NCI-H510A (cell line): Measurements from ENCODE around the gene CDC42EP1.

Source experiments
- DNase-seq: peaks from one replicate; lab custom pipeline; 2025; lab: John Stamatoyannopoulos, UW

The CDC42EP1 gene

DNA sequence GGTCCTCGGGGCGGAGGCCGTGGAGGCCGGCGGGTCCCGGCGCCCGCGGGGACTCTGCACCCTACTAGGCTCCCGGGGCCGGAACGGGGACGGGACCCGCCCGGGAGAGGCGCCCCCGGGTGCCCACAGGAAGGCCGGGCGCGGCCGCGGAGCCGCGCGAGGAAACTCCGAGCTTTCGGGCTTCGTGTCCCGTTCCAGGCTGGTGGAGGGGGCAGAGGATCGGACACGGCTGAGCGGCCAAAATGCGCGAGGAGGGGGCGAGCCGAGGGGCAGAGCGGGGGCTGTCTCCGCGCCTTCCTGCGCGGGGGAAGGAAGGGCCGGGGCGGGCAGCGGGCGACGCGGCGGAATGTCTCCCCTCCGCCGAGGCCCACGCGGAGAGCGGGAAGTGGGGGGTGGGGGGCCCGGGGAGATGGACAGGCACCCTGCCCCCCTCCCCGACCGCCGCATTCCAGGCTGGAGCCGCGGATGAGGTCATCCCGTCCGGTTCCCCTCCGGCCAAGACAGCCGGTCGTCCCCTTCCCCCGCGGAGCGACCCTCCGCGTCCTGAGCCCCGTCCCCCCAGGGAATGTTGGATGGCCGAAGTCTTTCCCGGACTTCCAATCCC lies 430 bp downstream of the CDC42EP1 start:
- DNase-seq, result no peak

DNA sequence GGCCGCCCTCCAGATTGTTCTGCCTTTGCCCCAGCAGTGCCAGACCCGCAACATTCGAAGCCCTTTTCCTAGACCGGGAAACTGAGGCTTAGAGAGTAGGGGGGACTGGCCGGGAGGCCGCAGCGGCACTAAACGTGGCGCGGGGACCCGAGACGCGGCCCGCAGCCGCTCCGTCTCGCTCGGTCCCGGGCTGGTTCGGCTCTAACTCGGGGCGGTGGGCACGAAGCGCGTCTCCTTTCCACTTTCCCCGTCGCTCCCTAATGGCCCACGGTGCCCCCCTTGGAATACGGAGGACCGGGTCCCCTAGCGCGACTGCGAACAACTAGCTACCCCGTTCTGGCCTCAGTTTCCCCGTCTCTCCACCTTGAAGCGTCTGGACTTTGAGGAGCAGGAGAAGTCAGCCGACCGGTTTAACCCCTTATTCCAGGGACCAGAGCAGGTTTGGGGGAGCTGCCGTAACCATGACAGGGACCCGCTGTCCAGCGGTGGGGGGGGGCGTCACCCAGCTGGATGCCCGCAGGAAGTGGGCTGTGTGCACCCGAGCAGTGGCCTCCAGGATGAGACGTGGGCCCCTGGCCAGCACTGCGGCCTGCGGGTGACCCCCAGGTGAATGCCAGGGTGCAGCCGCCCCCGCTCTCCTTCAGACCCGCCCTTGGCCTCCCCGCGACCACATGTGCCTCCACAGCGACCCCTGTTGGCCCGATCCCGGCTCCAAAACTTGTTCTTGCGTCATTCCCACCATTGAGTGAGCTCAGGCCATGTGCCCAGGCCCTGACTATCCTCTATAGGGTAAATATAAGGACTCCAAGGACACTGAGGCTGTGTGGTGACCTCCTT lies 1.1 kb downstream of the CDC42EP1 start:
- no peak for DNase-seq

GRCh38 chr22:37562049-37562875 lies 2.0 kb downstream of the CDC42EP1 start:
- DNase-seq, result no peak

GRCh38 chr22:37563153-37564081 lies 3.1 kb downstream of the CDC42EP1 start:
- no peak for DNase-seq

- no peak for DNase-seq
Measured at GRCh38 chr22:37564111-37564711, 3.9 kb downstream of the CDC42EP1 start.

GRCh38 chr22:37565830-37566229 lies 5.5 kb downstream of the CDC42EP1 start:
- no peak for DNase-seq

- no peak for DNase-seq
Measured at GRCh38 chr22:37566329-37566837, 6.1 kb downstream of the CDC42EP1 start.

- DNase-seq, result no peak
Measured at GRCh38 chr22:37566903-37567798, 6.9 kb downstream of the CDC42EP1 start.

DNA sequence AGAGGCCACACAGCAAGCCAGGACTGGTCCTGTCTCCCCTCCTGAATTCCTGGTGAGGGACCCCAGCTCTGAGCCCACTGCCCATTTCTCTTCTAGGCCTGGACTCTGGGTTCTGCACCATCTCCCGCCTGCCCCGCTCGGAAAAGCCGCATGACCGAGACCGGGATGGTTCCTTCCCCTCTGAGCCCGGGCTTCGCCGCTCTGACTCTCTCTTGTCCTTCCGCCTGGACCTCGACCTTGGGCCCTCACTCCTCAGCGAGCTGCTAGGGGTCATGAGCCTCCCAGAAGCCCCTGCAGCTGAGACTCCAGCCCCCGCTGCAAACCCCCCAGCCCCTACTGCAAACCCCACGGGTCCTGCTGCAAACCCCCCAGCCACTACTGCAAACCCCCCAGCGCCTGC lies 7.7 kb downstream of the CDC42EP1 start:
- no peak for DNase-seq

GRCh38 chr22:37568448-37569008 lies 8.2 kb downstream of the CDC42EP1 start:
- DNase-seq, result no peak

DNA sequence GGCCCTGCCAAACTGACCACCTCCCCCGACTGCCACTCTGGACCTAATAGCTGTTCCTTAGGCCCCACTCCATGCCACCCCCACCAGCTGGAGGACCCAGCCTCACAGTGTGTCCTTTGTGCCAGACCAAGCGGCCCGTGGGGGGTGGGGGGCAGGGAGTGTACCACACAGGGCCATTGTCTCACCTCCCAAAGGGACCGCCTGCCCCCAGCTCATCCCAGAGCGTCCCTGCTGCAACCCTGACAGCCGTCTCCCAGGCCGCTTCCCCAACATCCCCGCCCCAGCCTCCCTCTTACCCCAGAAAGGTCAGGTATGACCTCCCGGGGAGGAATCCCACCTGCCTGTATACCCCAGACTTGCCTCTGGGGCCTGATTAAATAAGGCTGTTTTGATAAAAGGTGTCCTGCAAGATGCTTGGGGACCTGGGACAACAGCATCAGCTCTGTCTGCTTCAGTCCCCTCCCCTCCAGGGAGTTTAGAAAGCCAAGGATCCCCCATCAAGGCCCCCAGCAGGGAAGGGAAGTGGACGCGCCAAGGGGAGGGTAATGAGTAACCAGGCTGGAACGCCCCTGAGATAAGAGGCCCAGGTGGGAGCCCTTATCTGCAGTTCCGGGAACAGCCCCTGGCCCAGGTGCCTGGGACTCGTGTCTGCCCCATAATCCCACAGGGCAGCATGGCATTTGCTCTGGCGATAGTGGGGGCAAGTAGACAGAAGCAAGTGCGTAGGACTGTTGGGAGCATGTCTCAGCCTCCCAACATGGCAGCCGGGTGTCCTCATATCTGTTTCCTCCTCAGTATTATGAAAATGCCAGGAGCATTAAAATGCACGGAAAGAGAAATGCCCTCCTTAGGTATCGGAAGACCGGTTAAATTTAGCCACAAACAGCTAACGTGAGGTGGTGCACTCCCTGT lies 9.0 kb downstream of the CDC42EP1 start:
- no peak for DNase-seq

- no peak for DNase-seq
Measured at GRCh38 chr22:37569921-37570660, 9.8 kb downstream of the CDC42EP1 start.

GRCh38 chr22:37570661-37570976 lies 10.3 kb downstream of the CDC42EP1 start:
- no peak for DNase-seq

- no peak for DNase-seq
Measured at GRCh38 chr22:37571258-37571991, 11.1 kb downstream of the CDC42EP1 start.

GRCh38 chr22:37571992-37572373 lies 11.7 kb downstream of the CDC42EP1 start:
- no peak for DNase-seq

DNA sequence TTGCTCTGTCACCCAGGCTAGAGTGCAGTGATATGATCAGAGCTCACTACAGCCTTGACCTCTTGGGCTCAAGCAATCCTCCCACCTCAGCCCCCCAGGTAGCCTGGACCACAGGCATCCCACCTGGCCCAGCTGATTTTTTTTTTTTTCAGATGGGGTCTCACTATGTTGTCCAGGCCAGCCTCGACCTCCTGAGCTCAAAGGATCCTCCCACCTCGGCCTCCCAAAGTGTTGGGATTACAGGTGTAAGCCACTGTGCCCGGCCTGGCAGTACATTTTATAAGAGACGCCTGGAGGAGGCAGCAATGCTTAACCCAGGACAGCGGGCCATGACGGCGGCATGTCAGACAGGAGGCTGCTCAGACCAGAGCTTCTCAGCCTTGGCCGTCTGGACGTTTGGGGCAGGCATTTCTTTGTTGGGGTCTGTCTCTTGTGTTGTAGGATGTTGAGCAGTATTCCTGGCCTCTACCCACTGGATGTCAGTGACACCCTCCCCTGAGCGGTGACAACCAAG lies 15.3 kb downstream of the CDC42EP1 start:
- no peak for DNase-seq

DNA sequence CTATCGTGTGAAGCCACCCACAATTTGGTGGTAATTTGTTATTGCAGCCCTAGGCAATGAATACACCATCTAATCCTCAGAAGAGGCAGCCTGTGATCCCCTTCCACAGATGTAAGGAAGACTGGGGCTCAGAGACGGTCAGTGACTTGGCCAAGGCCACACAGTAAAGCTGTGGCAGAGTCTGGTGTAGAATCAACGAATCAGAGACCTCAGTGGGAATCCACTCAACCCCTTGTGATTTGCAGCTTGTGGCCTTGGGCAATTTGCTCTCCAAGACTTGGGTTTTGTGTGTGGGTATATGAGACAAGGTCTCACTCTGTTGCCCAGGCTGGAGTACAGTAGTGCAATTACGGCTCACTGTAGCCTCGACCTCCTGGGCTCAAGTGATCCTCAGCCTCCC lies 17.7 kb downstream of the CDC42EP1 start:
- DNase-seq, result no peak
